GM23338 (cell line): ENCODE results near the gene TSR3. TPM values are rescaled to one million over a fixed set of nuclear protein-coding genes. Genes with fewer than 3 reads are reported as not detected.

ENCODE experiments used
- ATAC-seq: fragments of 200-7000 bp; cut with Tn5 transposase; 3 replicates; pipeline ENCODE4 v1.9.1; 2020
- DNase-seq: peaks from one replicate; pipeline ENCODE4 v3.0.0-alpha.2; 2015; ENCODE audit warnings: low spot score
- H2AFZ ChIP-seq: fragments of 200-600 bp; sonication (generic); 2 replicates; pipeline ENCODE4 v1.8.0; 2016; ENCODE audit warnings: antibody characterized with exemption, mild to moderate bottlenecking, moderate library complexity
- H3F3A ChIP-seq: fragments of 200-600 bp; sonication (generic); replicated peaks from 2 replicates; pipeline ENCODE4 v1.8.0; 2017; ENCODE audit warnings: antibody characterized with exemption, mixed run types, low read depth
- H3K27ac ChIP-seq: fragments of 200-600 bp; sonication (generic); 2 replicates; pipeline ENCODE4 v1.6.1; 2016; ENCODE audit warnings: low read depth
- H3K27me3 ChIP-seq: fragments of 200-600 bp; sonication (generic); 2 replicates; pipeline ENCODE4 v1.8.0; 2016; ENCODE audit warnings: mild to moderate bottlenecking, mixed run types, moderate library complexity; ENCODE audit not compliant: insufficient read depth
- H3K36me3 ChIP-seq: fragments of 200-600 bp; sonication (generic); 2 replicates; pipeline ENCODE4 v1.8.0; 2016; ENCODE audit warnings: mild to moderate bottlenecking; ENCODE audit not compliant: insufficient read depth
- H3K4me1 ChIP-seq: fragments of 200-600 bp; sonication (generic); 2 replicates; pipeline ENCODE4 v1.8.0; 2016; ENCODE audit warnings: mild to moderate bottlenecking, moderate library complexity; ENCODE audit not compliant: insufficient read depth
- H3K4me2 ChIP-seq: fragments of 200-600 bp; sonication (generic); 2 replicates; pipeline ENCODE4 v1.7.1; 2017; ENCODE audit warnings: mixed run types
- H3K4me3 ChIP-seq: fragments of 200-600 bp; sonication (generic); 2 replicates; pipeline ENCODE4 v1.6.1; 2016; ENCODE audit warnings: mixed run types
- H3K79me2 ChIP-seq: fragments of 200-600 bp; sonication (generic); replicated peaks from 2 replicates; pipeline ENCODE4 v1.8.0; 2017; ENCODE audit warnings: mild to moderate bottlenecking; ENCODE audit not compliant: insufficient read depth
- H3K9me2 ChIP-seq: fragments of 200-600 bp; sonication (generic); 2 replicates; pipeline ENCODE4 v1.8.0; 2017; ENCODE audit not compliant: insufficient read depth
- H4K20me1 ChIP-seq: fragments of 200-600 bp; sonication (generic); replicated peaks from 2 replicates; pipeline ENCODE4 v1.8.0; 2017; ENCODE audit warnings: mild to moderate bottlenecking; ENCODE audit not compliant: insufficient read depth
- H3K27ac Mint-ChIP-seq: 2 replicates; pipeline ENCODE4 v1.8.0; 2020; ENCODE audit warnings: inconsistent platforms, mild to moderate bottlenecking, moderate library complexity, mixed read lengths
- H3K27me3 Mint-ChIP-seq: 3 replicates; pipeline ENCODE4 v1.8.0; 2022; ENCODE audit warnings: low read depth, mild to moderate bottlenecking, moderate library complexity, mixed read lengths, inconsistent platforms; ENCODE audit not compliant: insufficient read depth, poor library complexity
- H3K36me3 Mint-ChIP-seq: 3 replicates; pipeline ENCODE4 v1.8.0; 2021; ENCODE audit warnings: low read depth, mild to moderate bottlenecking, inconsistent platforms, moderate library complexity, mixed read lengths
- H3K4me1 Mint-ChIP-seq: 3 replicates; pipeline ENCODE4 v1.8.0; 2020; ENCODE audit warnings: mild to moderate bottlenecking, inconsistent platforms, mixed read lengths
- H3K4me3 Mint-ChIP-seq: 3 replicates; pipeline ENCODE4 v1.8.0; 2021; ENCODE audit warnings: moderate library complexity, mild to moderate bottlenecking, inconsistent platforms, mixed read lengths
- H3K9me3 Mint-ChIP-seq: 3 replicates; pipeline ENCODE4 v1.8.0; 2020; ENCODE audit warnings: moderate library complexity, mild to moderate bottlenecking, inconsistent platforms, mixed read lengths
- EZH2 ChIP-seq: fragments of 200-600 bp; sonication (generic); IDR thresholded peaks from one replicate; pipeline ENCODE4 v1.8.0; 2017; ENCODE audit warnings: antibody characterized with exemption, mild to moderate bottlenecking, low read depth; ENCODE audit not compliant: unreplicated experiment
- EZH2phosphoT487 ChIP-seq: fragments of 200-600 bp; sonication (generic); IDR thresholded peaks from one replicate; pipeline ENCODE4 v1.8.1; 2018; ENCODE audit warnings: antibody characterized with exemption; ENCODE audit not compliant: unreplicated experiment
- NANOG ChIP-seq: IDR thresholded peaks from 2 replicates; pipeline ENCODE4 v1.6.1; 2016; ENCODE audit warnings: antibody characterized with exemption, borderline replicate concordance
- STAT1 ChIP-seq: IDR thresholded peaks from one replicate; pipeline ENCODE4 v1.6.1; 2016; ENCODE audit warnings: antibody characterized with exemption; ENCODE audit not compliant: unreplicated experiment
- polyA plus RNA-seq: library from polyadenylated mRNA; unstranded; fragments of >200 nt; fragmentation: Nextera tagmentation; extraction: Ambion mirVana; gene quantifications from 2 replicates; pipeline ENCODE4 v1.2.1, GENCODE V29; 2016
- total RNA-seq: library from RNA; depleted of rRNA; stranded (reverse); fragments of >200 nt; shearing (Covaris generic); gene quantifications from 2 replicates; pipeline ENCODE4 v1.2.3, GENCODE V29; 2014
- TF ChIP-seq, protein P1 (sequence below): fragments of 250-450 bp; sonication (Bioruptor Pico); IDR thresholded peaks from 2 replicates; pipeline ENCODE4 v1.5.0; 2020; ENCODE audit warnings: mild to moderate bottlenecking, moderate library complexity
- TF ChIP-seq, protein P2 (sequence below): IDR thresholded peaks from 2 replicates; pipeline ENCODE4 v1.6.1; 2016; ENCODE audit warnings: antibody characterized with exemption

TSR3 gene
- total and polyA plus RNA-seq, 2 experiments from 2014 or later: 58.5 to 97.3 TPM

GRCh38 chr16:1362807-1363206 is 11.1 kb upstream of the TSR3 start (continued):
- TF ChIP-seq, protein P1, sequence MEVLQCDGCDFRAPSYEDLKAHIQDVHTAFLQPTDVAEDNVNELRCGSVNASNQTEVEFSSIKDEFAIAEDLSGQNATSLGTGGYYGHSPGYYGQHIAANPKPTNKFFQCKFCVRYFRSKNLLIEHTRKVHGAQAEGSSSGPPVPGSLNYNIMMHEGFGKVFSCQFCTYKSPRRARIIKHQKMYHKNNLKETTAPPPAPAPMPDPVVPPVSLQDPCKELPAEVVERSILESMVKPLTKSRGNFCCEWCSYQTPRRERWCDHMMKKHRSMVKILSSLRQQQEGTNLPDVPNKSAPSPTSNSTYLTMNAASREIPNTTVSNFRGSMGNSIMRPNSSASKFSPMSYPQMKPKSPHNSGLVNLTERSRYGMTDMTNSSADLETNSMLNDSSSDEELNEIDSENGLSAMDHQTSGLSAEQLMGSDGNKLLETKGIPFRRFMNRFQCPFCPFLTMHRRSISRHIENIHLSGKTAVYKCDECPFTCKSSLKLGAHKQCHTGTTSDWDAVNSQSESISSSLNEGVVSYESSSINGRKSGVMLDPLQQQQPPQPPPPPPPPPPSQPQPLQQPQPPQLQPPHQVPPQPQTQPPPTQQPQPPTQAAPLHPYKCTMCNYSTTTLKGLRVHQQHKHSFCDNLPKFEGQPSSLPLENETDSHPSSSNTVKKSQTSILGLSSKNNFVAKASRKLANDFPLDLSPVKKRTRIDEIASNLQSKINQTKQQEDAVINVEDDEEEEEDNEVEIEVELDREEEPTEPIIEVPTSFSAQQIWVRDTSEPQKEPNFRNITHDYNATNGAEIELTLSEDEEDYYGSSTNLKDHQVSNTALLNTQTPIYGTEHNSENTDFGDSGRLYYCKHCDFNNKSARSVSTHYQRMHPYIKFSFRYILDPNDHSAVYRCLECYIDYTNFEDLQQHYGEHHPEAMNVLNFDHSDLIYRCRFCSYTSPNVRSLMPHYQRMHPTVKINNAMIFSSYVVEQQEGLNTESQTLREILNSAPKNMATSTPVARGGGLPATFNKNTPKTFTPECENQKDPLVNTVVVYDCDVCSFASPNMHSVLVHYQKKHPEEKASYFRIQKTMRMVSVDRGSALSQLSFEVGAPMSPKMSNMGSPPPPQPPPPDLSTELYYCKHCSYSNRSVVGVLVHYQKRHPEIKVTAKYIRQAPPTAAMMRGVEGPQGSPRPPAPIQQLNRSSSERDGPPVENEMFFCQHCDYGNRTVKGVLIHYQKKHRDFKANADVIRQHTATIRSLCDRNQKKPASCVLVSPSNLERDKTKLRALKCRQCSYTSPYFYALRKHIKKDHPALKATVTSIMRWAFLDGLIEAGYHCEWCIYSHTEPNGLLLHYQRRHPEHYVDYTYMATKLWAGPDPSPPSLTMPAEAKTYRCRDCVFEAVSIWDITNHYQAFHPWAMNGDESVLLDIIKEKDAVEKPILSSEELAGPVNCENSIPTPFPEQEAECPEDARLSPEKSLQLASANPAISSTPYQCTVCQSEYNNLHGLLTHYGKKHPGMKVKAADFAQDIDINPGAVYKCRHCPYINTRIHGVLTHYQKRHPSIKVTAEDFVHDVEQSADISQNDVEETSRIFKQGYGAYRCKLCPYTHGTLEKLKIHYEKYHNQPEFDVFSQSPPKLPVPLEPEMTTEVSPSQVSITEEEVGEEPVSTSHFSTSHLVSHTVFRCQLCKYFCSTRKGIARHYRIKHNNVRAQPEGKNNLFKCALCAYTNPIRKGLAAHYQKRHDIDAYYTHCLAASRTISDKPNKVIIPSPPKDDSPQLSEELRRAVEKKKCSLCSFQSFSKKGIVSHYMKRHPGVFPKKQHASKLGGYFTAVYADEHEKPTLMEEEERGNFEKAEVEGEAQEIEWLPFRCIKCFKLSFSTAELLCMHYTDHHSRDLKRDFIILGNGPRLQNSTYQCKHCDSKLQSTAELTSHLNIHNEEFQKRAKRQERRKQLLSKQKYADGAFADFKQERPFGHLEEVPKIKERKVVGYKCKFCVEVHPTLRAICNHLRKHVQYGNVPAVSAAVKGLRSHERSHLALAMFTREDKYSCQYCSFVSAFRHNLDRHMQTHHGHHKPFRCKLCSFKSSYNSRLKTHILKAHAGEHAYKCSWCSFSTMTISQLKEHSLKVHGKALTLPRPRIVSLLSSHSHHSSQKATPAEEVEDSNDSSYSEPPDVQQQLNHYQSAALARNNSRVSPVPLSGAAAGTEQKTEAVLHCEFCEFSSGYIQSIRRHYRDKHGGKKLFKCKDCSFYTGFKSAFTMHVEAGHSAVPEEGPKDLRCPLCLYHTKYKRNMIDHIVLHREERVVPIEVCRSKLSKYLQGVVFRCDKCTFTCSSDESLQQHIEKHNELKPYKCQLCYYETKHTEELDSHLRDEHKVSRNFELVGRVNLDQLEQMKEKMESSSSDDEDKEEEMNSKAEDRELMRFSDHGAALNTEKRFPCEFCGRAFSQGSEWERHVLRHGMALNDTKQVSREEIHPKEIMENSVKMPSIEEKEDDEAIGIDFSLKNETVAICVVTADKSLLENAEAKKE (CRISPR knock-in tag): no peak

DNA sequence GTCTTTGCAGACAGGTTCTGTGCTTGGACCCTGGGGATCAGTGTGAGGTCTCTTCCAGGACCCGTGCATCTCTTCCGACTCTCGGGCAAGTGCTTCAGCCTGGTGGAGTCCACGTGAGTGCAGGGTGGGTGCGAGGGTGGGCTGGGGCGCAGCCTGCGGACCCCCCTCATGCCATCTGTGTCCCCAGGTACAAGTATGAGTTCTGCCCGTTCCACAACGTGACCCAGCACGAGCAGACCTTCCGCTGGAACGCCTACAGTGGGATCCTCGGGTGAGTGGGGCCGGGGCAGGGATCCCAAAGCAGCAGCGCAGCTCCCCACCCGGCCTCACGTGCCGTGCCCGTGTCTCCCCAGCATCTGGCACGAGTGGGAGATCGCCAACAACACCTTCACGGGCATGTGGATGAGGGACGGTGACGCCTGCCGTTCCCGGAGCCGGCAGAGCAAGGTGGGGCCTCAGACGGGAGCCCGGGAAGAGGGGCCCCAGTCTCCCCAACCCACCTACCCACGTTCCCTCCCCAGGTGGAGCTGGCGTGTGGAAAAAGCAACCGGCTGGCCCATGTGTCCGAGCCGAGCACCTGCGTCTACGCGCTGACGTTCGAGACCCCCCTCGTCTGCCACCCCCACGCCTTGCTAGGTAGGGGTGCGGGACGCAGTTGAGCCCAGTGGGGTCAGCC is 10.1 kb upstream of the TSR3 start:
- no peaks in the 10 kb centered on the region for H3K9me3 Mint-ChIP-seq
- H3K27ac Mint-ChIP-seq: no peak overlapping the region
- peaks cover 55% of the 10 kb centered on the region for H3K36me3 Mint-ChIP-seq
- no peaks in the 10 kb centered on the region for H3K4me1 Mint-ChIP-seq
- Histone ChIP-seq H3K36me3 (peaks cover 8% of the 10 kb centered on the region; the same call in 1 of the 2 replicates), H4K20me1 (peaks cover 26% of the 10 kb centered on the region), H3F3A (peaks cover 24% of the 10 kb centered on the region), H3K4me1 (no peaks in the 10 kb centered on the region), H3K9me2 (no peaks in the 10 kb centered on the region), H3K79me2 (peaks cover 40% of the 10 kb centered on the region), H3K4me3 (no peak overlapping the region), H3K27ac (no peak overlapping the region), H3K4me2 (no peak overlapping the region), H3K27me3 (no peaks in the 10 kb centered on the region), H2AFZ (no peak overlapping the region)
- H3K4me3 Mint-ChIP-seq: no peak overlapping the region
- ATAC-seq (no peak), DNase-seq (no peak)
- peaks cover 11% of the 10 kb centered on the region for H3K27me3 Mint-ChIP-seq
- no peak for TF ChIP-seq EZH2phosphoT487
- TF ChIP-seq, protein P1 (CRISPR knock-in tag): no peak
- no peak for TF ChIP-seq STAT1
- no peak for TF ChIP-seq EZH2
- TF ChIP-seq, protein P2, sequence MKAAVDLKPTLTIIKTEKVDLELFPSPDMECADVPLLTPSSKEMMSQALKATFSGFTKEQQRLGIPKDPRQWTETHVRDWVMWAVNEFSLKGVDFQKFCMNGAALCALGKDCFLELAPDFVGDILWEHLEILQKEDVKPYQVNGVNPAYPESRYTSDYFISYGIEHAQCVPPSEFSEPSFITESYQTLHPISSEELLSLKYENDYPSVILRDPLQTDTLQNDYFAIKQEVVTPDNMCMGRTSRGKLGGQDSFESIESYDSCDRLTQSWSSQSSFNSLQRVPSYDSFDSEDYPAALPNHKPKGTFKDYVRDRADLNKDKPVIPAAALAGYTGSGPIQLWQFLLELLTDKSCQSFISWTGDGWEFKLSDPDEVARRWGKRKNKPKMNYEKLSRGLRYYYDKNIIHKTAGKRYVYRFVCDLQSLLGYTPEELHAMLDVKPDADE: no peak
- TF ChIP-seq NANOG: no peak
